ENCODE measurements around the gene DPM2.

- TF ChIP-seq CTCF (IDR thresholded peaks at IDR 0.05), result no peak
- TF ChIP-seq POLR2A (IDR thresholded peaks at IDR 0.05), result no peak
Measured at GRCh38 chr9:127977009-127977883, 39.6 kb upstream of the DPM2 start.
